HEK293 (cell line): ENCODE data around the gene ANXA1.

Experiments used
- ZNF221 ChIP-seq: fragments of 450-650 bp; formaldehyde crosslinking; IDR thresholded peaks from 2 replicates; pipeline ENCODE4 v1.5.1; 2017; ENCODE audit warnings: missing biosample characterization, missing genetic modification characterization, borderline replicate concordance
- ZNF76 ChIP-seq: fragments of 450-650 bp; formaldehyde crosslinking; IDR thresholded peaks from 2 replicates; pipeline ENCODE4; 2016; ENCODE audit warnings: low read depth, missing biosample characterization, missing genetic modification characterization, borderline replicate concordance
- TF ChIP-seq, protein P1 (sequence below): fragments of 450-650 bp; formaldehyde crosslinking; IDR thresholded peaks from 2 replicates; pipeline ENCODE4 v1.5.1; 2016; ENCODE audit warnings: missing biosample characterization, missing genetic modification characterization

DNA sequence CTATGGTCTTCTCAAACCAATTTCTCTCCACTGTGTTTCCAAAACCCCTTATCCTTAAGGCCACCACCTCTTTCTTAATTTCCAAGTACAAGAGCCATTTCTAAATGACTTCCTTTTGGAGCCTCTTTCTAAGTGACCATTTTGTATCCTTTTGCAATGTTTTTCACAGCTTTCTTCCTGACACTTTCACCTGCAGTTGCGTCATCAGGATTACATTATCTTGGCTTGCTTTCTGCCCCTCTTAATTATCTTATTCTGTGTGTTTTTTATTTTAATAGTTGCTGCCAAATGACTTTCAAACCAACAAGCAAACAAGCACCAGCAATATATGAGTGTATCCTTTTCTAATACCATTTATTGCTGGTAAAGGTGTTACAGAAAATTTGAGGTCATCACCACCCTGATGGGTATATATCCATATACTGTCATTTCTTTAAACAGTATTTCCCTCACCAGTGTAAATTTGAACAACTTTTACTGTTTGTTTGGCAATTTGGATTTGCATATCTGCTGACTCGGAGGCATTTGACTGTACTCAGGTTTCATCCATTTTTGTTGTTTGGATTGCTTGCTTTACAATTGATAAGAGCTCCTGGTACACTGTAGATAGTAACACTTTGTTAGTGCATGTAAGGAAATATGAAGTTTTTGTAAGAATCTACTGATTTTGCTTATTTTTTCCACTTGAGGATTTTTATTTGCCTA is 5.4 kb upstream of the ANXA1 start:
- TF ChIP-seq ZNF76 (tag by site-specific recombination) (no peak), ZNF221 (tag by site-specific recombination) (no peak)
- TF ChIP-seq, protein P1, sequence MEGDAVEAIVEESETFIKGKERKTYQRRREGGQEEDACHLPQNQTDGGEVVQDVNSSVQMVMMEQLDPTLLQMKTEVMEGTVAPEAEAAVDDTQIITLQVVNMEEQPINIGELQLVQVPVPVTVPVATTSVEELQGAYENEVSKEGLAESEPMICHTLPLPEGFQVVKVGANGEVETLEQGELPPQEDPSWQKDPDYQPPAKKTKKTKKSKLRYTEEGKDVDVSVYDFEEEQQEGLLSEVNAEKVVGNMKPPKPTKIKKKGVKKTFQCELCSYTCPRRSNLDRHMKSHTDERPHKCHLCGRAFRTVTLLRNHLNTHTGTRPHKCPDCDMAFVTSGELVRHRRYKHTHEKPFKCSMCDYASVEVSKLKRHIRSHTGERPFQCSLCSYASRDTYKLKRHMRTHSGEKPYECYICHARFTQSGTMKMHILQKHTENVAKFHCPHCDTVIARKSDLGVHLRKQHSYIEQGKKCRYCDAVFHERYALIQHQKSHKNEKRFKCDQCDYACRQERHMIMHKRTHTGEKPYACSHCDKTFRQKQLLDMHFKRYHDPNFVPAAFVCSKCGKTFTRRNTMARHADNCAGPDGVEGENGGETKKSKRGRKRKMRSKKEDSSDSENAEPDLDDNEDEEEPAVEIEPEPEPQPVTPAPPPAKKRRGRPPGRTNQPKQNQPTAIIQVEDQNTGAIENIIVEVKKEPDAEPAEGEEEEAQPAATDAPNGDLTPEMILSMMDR (tag by site-specific recombination) = no peak
